ENCODE data around the gene CLCN4. TPM values are rescaled to one million over a fixed set of nuclear protein-coding genes. Genes with fewer than 3 reads are reported as not detected.

CLCN4 gene
- polyA plus RNA-seq, 3 donors = 0.27 to 1.9 (median 1.3) TPM

DNA sequence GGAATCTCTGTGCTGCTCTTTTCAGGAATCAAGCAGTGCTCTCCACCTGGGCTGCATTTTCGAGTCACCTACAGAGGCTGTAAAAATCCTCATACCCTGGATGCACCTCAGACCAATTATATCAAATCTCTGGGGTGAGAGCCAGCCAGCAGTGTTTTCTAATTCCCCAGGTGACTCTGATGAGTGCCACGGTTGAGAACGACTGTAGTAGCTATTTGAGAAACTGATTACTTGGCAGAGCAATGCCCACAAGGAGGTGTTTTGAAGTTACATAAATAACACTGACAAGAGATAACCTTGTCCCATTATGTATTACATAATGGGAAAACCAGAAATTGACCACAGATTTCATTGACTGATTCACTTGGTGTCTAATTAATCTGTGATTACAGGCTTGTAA, 46.8 kb downstream of the CLCN4 start:
- Histone ChIP-seq H3K4me2 (replicated peaks; ENCODE audit: extremely low read depth, low read length, poor library complexity, severe bottlenecking) (no peak overlapping the region), H3K9me3 (replicated peaks in 1 of 2; ENCODE audit: control insufficient read depth in 1 of 2, insufficient read depth in 1 of 2, low read length in 2 of 2) (no peaks in the 10 kb centered on the region), H3K36me3 (replicated peaks in 1 of 2; ENCODE audit: control insufficient read depth in 1 of 2, insufficient read depth in 2 of 2, low read length in 2 of 2) (no peaks in the 10 kb centered on the region), H3K27ac (ENCODE audit: low read depth in 1 of 2, low read length in 2 of 2) (no peak overlapping the region), H3K79me2 (ENCODE audit: insufficient read depth, low read length) (no peaks in the 10 kb centered on the region), H3K4me3 (replicated peaks in 1 of 3; ENCODE audit: low read depth in 2 of 3, low read length in 3 of 3) (no peak overlapping the region), H3K4me1 (ENCODE audit: control insufficient read depth in 1 of 2, insufficient read depth in 2 of 2, low read length in 2 of 2) (peaks cover 23% of the 10 kb centered on the region in 2 donors), H3K9ac (ENCODE audit: insufficient read depth, low read length, poor library complexity, severe bottlenecking) (no peak overlapping the region), H3K27me3 (ENCODE audit: control insufficient read depth in 2 of 2, insufficient read depth in 2 of 2, low read length in 2 of 2) (no peaks in the 10 kb centered on the region), H2AFZ (ENCODE audit: insufficient read depth, low read depth, low read length, poor library complexity, severe bottlenecking) (no peak overlapping the region), H4K20me1 (ENCODE audit: insufficient read depth, low read length) (no peaks in the 10 kb centered on the region)
- Mint-ChIP-seq H3K4me3 (no peak overlapping the region), H3K27me3 (ENCODE audit: low read depth in 3 of 3) (peaks cover 0 to 9% (median 0%) of the 10 kb centered on the region in 3 donors), H3K36me3 (peaks cover 5 to 7% of the 10 kb centered on the region in 2 donors), H3K27ac (no peak overlapping the region), H3K4me1 (peaks cover 22% of the 10 kb centered on the region), H3K9me3 (peaks cover 0 to 11% (median 6%) of the 10 kb centered on the region in 7 donors)
- intact Hi-C loops (cut with micrococcal nuclease) = no loop called here
- WGBS (ENCODE audit: insufficient coverage) = no CpG with 5 or more reads among the region's 3 CpGs
- no peak for TF ChIP-seq CTCF (IDR thresholded peaks at IDR 0.05)
- DNase-seq = no peak

DNA sequence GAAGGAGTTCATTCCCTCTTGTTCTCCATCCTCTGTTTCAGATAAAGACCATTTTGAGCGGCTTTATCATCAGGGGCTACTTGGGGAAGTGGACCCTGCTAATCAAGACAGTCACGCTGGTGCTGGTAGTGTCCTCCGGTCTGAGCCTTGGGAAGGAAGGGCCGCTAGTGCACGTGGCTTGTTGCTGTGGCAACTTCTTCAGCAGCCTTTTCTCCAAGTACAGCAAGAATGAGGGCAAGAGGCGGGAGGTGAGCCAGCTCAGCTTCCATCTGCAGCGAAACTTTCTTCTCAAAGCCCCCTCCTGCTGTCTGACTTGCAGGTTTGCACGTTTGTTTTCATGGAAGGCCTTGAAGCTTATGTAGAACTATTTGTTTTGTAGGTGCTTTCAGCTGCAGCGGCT, 49.5 kb downstream of the CLCN4 start:
- no peak for DNase-seq
- no peaks in the 10 kb centered on the region for H3K4me1 Mint-ChIP-seq
- peaks cover 0 to 4% (median 2%) of the 10 kb centered on the region in 7 donors for H3K9me3 Mint-ChIP-seq
- no peak overlapping the region for H3K4me3 ChIP-seq (replicated peaks in 1 of 3; ENCODE audit: low read depth in 2 of 3, low read length in 3 of 3)
- H3K4me3 Mint-ChIP-seq = no peak overlapping the region
- H2AFZ ChIP-seq (ENCODE audit: insufficient read depth, low read depth, low read length, poor library complexity, severe bottlenecking) = no peak overlapping the region
- no peaks in the 10 kb centered on the region for H3K27me3 ChIP-seq (ENCODE audit: control insufficient read depth in 2 of 2, insufficient read depth in 2 of 2, low read length in 2 of 2)
- no peaks in the 10 kb centered on the region for H3K79me2 ChIP-seq (ENCODE audit: insufficient read depth, low read length)
- H3K4me1 ChIP-seq (ENCODE audit: control insufficient read depth in 1 of 2, insufficient read depth in 2 of 2, low read length in 2 of 2) = no peaks in the 10 kb centered on the region
- no peaks in the 10 kb centered on the region for H3K9me3 ChIP-seq (replicated peaks in 1 of 2; ENCODE audit: control insufficient read depth in 1 of 2, insufficient read depth in 1 of 2, low read length in 2 of 2)
- H3K27ac Mint-ChIP-seq = peak overlapping the region in 1 of 7 donors; percentile 27
- H3K36me3 ChIP-seq (replicated peaks in 1 of 2; ENCODE audit: control insufficient read depth in 1 of 2, insufficient read depth in 2 of 2, low read length in 2 of 2) = no peaks in the 10 kb centered on the region
- H3K27me3 Mint-ChIP-seq (ENCODE audit: low read depth in 3 of 3) = peaks cover 0 to 9% (median 0%) of the 10 kb centered on the region in 3 donors
- H3K9ac ChIP-seq (ENCODE audit: insufficient read depth, low read length, poor library complexity, severe bottlenecking) = no peak overlapping the region
- H3K27ac ChIP-seq (ENCODE audit: low read depth in 1 of 2, low read length in 2 of 2) = no peak overlapping the region
- peaks cover 2 to 9% of the 10 kb centered on the region in 2 donors for H3K36me3 Mint-ChIP-seq
- 100% methylated on average over 3 of the region's 9 CpGs for WGBS (ENCODE audit: insufficient coverage)
- intact Hi-C loops (cut with micrococcal nuclease) = no loop called here
- TF ChIP-seq CTCF (IDR thresholded peaks at IDR 0.05) = no peak
- H4K20me1 ChIP-seq (ENCODE audit: insufficient read depth, low read length) = no peaks in the 10 kb centered on the region
- H3K4me2 ChIP-seq (replicated peaks; ENCODE audit: extremely low read depth, low read length, poor library complexity, severe bottlenecking) = no peak overlapping the region
